ENCODE results near the gene TBX3.

TBX3 gene

GRCh38 chr12:114668886-114669288 lies 15.1 kb downstream of the TBX3 start:
- H3K27me3 ChIP-seq (ENCODE audit: control insufficient read depth, insufficient read depth, low read length) = peaks cover 13% of the 10 kb centered on the region
- no peaks in the 10 kb centered on the region for H3K4me1 ChIP-seq
- no peaks in the 10 kb centered on the region for H3K79me2 ChIP-seq
- H3K36me3 ChIP-seq (ENCODE audit: control insufficient read depth, insufficient read depth, low read length) = no peaks in the 10 kb centered on the region
- H3K4me2 ChIP-seq (ENCODE audit: low read length) = no peak overlapping the region
- H3K9me3 ChIP-seq (ENCODE audit: control insufficient read depth, low read length) = no peaks in the 10 kb centered on the region
- no peak overlapping the region for H3K9ac ChIP-seq
- no peak overlapping the region for H2AFZ ChIP-seq
- no peak overlapping the region for H3K4me3 ChIP-seq (ENCODE audit: low read depth, low read length)
- no peak overlapping the region for H3K27ac ChIP-seq
- TF ChIP-seq CTCF (IDR thresholded peaks at IDR 0.05) = no peak

GRCh38 chr12:114668151-114668885 lies 15.7 kb downstream of the TBX3 start:
- no peaks in the 10 kb centered on the region for H3K4me1 ChIP-seq
- no peak overlapping the region for H3K9ac ChIP-seq
- H3K27me3 ChIP-seq (ENCODE audit: control insufficient read depth, insufficient read depth, low read length) = peaks cover 13% of the 10 kb centered on the region
- no peaks in the 10 kb centered on the region for H3K36me3 ChIP-seq (ENCODE audit: control insufficient read depth, insufficient read depth, low read length)
- no peak overlapping the region for H3K27ac ChIP-seq
- peak overlapping the region; percentile 53 for H3K4me2 ChIP-seq (ENCODE audit: low read length)
- TF ChIP-seq CTCF (IDR thresholded peaks at IDR 0.05) = peak; percentile 58
- peak overlapping the region; percentile 20 for H3K4me3 ChIP-seq (ENCODE audit: low read depth, low read length)
- peak overlapping the region; percentile 46 for H2AFZ ChIP-seq
- H3K9me3 ChIP-seq (ENCODE audit: control insufficient read depth, low read length) = no peaks in the 10 kb centered on the region
- no peaks in the 10 kb centered on the region for H3K79me2 ChIP-seq

GRCh38 chr12:114667669-114668150 lies 16.3 kb downstream of the TBX3 start:
- Histone ChIP-seq H3K27ac (no peak overlapping the region), H3K36me3 (ENCODE audit: control insufficient read depth, insufficient read depth, low read length) (no peaks in the 10 kb centered on the region), H3K27me3 (ENCODE audit: control insufficient read depth, insufficient read depth, low read length) (peaks cover 13% of the 10 kb centered on the region), H3K9me3 (ENCODE audit: control insufficient read depth, low read length) (no peaks in the 10 kb centered on the region), H2AFZ (no peak overlapping the region), H3K79me2 (no peaks in the 10 kb centered on the region), H3K4me2 (ENCODE audit: low read length) (peak overlapping the region; percentile 53), H3K4me3 (ENCODE audit: low read depth, low read length) (no peak overlapping the region), H3K9ac (no peak overlapping the region), H3K4me1 (no peaks in the 10 kb centered on the region)
- TF ChIP-seq CTCF (IDR thresholded peaks at IDR 0.05) = no peak

GRCh38 chr12:114666746-114667668 lies 17.0 kb downstream of the TBX3 start:
- no peak for TF ChIP-seq CTCF (IDR thresholded peaks at IDR 0.05)
- no peaks in the 10 kb centered on the region for H3K36me3 ChIP-seq (ENCODE audit: control insufficient read depth, insufficient read depth, low read length)
- no peak overlapping the region for H2AFZ ChIP-seq
- H3K4me3 ChIP-seq (ENCODE audit: low read depth, low read length) = no peak overlapping the region
- H3K79me2 ChIP-seq = no peaks in the 10 kb centered on the region
- H3K27me3 ChIP-seq (ENCODE audit: control insufficient read depth, insufficient read depth, low read length) = peaks cover 13% of the 10 kb centered on the region
- H3K9ac ChIP-seq = no peak overlapping the region
- no peaks in the 10 kb centered on the region for H3K9me3 ChIP-seq (ENCODE audit: control insufficient read depth, low read length)
- H3K27ac ChIP-seq = no peak overlapping the region
- no peak overlapping the region for H3K4me2 ChIP-seq (ENCODE audit: low read length)
- no peaks in the 10 kb centered on the region for H3K4me1 ChIP-seq

Data from parathyroid adenoma (tissue), 2 donors.